Fibroblast of villous mesenchyme (primary cell): ENCODE data around the gene ZFYVE28. TPM values are rescaled to one million over a fixed set of nuclear protein-coding genes. Genes with fewer than 3 reads are reported as not detected.

Experiments used
- DNase-seq: peaks from one replicate; pipeline ENCODE4 v3.0.0-alpha.2; 2010; ENCODE audit warnings: low read depth
- H3K4me3 ChIP-seq: 2 replicates; pipeline ENCODE4 v1.5.1; 2011; ENCODE audit warnings: low read depth, mild to moderate bottlenecking, low read length
- CTCF ChIP-seq: IDR thresholded peaks from 2 replicates; pipeline ENCODE4 v1.5.1; 2012; ENCODE audit warnings: low read depth, mild to moderate bottlenecking, low read length; ENCODE audit not compliant: insufficient read depth
- total RNA-seq: library from RNA; depleted of rRNA; stranded (reverse); fragments of >200 nt; gene quantifications from 2 replicates; pipeline ENCODE4 v1.2.3, GENCODE V29; 2012

The ZFYVE28 gene
- total RNA-seq, 1 donor, result 12.1 TPM

GRCh38 chr4:2407991-2408342, 10.5 kb downstream of the ZFYVE28 start:
- TF ChIP-seq CTCF, result no peak
- DNase-seq, result no peak
- no peak overlapping the region for H3K4me3 ChIP-seq

DNA sequence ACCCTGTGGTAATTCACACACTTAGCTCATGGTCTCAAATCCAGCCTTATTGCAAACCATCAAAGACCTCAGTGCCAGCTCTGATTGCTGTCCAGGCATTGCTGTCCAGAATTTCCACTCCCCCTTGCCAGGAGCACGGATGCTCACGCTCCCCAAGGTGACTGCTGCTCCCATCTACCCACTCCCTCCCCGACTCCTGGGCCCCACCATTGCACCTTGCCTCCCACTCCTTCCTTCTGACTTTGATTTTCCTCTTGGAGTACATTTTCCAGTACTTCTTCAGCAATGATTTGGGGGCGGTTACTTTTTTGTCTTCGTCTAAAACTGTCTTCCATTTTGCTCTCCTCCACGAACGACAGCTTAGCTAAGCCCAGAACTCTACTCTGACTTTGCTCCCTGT, 11.5 kb downstream of the ZFYVE28 start:
- no peak overlapping the region for H3K4me3 ChIP-seq
- DNase-seq, result no peak
- no peak for TF ChIP-seq CTCF

GRCh38 chr4:2406406-2406805, 12.0 kb downstream of the ZFYVE28 start:
- DNase-seq, result no peak
- TF ChIP-seq CTCF, result no peak
- no peak overlapping the region for H3K4me3 ChIP-seq

DNA sequence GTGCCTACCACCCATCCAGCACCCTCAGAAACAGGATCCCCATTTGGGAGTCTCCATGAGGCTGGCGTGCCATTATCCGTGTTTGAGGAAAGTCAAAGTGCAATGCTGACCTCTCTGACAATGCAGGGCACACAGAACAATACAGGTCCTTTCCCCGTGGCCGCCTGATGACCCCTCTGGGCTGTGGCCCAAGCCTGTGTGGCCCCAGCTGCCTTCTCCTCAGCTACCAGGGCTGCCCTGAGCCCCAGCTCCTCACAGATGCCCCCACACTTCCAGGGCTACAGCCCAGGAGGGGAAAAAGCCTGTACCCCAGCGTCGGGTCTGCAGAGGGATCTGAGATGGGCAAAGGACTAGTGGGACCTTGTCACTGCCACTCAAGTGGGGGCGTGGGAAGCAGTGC, 15.5 kb downstream of the ZFYVE28 start:
- no peak overlapping the region for H3K4me3 ChIP-seq
- TF ChIP-seq CTCF, result no peak
- DNase-seq, result no peak

GRCh38 chr4:2402048-2402842, 16.2 kb downstream of the ZFYVE28 start:
- peak; percentile 58 for DNase-seq
- peak overlapping the region; percentile 45 for H3K4me3 ChIP-seq
- TF ChIP-seq CTCF, result no peak

GRCh38 chr4:2401610-2401983, 16.8 kb downstream of the ZFYVE28 start:
- peak overlapping the region; percentile 45 for H3K4me3 ChIP-seq
- no peak for TF ChIP-seq CTCF
- no peak for DNase-seq
